ENCODE measurements around the gene REV3L.

The REV3L gene

GRCh38 chr6:111418971-111419693 lies 63.9 kb downstream of the REV3L start:
- DNase-seq: no peak

DNA sequence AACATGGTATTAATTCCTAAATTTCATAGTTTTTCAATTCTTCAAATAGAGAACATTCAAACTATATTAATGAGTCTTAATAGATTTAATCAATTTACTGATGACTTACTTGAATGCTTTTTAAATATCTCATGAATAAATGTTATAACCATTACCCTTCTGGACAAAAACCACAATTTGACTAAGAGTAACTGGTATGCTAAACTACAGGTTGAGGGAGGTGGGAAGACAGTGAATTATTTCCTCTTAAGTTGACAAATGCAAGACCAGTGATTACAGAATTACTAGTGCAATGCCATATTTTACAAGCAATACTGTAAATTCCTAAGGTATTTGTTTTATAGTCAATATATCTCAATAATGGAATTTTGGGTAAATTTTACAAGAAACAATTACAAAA lies 65.1 kb downstream of the REV3L start:
- DNase-seq: no peak

DNA sequence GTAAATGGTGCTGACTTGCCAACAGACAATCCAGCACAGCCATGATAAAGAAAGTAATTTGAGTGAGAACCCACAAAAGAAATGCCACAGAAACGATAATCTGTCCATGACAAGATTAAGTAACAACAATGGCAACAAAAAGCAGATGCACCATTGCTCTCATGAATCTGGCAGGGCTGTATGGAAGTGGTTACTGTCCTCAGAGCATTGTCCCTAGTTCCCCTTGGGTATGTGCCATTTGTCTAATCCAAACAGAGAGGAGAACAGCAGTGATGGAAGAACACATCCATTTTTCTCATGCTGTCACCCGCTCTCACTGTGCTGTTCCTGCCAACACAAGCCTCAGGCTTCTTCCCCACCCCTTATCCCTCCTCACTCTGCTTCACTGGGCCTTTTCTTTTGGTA lies 65.8 kb downstream of the REV3L start:
- DNase-seq: peak; percentile 27

DNA sequence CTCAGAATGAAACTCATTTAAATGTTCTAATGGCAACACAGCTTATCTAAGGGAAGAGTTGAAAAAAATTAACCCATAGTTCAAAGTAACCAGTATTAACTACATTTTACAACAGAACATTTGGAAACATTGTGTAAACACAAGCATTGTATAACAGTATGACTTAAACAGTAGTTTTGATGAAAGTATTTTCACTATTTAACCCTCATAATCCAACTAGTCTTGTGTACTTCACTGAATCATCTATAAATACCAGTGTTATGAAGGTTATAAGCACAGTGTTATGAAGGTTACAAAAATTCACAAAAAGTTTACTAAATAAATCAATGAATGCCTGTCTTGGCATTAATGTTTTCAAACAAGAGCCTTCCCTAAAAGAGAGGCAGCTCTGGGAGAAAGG lies 66.5 kb downstream of the REV3L start:
- no peak for DNase-seq

- no peak for DNase-seq
Observed at GRCh38 chr6:111414373-111414772, 68.6 kb downstream of the REV3L start.

DNA sequence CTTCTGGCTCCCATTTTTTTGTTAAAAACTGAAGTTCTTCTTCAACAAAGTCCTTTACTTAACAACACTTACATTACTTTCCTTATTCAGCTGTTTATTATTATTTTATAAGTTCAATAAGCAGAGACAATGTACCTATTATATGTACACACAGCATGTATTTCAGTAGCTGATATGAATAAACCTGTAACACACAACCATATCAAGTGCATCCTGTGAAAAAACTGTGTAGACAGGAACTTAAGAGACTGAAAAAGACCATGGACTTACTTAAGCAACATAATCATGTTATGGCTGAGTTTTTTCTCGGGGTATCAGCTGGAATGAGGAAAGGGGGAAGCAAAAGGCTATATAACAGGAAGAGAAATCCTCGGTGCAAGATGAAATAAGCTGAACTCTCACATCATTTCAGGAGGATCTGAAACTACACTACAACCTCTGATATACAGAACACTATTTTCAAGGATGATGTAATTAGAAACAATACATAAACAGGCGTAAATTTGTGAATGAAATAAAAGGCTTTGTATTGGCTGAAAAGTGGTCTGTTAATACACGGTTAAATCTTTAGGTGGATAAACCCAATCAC lies 70.9 kb downstream of the REV3L start:
- DNase-seq: no peak

GRCh38 chr6:111411046-111411445 lies 72.0 kb downstream of the REV3L start:
- DNase-seq: no peak

DNA sequence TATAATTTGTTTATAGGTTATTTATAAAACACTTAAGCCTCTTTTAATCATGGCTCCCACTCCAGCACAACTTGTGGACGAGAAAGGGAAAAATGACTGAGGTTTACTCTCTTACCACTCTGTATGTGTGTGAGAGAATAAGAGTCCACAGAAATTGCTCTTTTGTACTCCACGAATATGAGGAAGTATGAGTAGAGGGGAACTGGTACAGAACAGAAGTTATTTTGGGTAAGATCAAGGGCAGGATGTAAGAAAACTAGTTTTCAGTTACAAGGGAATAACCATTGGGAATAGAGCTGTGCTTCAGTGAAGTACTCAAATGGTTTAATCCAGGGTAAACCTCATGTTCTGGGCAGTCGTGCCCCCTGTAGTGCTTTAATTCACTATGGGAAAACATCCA lies 72.6 kb downstream of the REV3L start:
- DNase-seq: no peak

DNA sequence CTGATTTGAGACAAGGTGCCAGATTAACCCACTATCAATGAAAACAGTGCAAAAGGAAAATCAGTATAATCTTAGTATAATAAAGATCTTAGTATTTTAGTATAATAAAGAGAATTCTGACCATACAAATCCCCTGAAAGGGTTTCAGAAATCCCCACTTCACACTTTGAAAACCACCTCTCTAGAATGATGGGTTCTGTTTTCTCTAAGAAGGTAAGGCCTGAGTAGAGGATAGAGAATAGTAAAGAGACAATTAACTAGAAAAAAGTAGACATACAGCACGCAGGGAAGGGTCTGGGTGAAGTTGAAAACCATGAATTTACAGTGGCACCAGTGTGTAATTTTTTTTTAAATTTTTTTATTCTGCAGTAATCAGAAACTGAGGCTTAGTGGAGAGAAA lies 73.6 kb downstream of the REV3L start:
- DNase-seq: no peak

GRCh38 chr6:111407686-111408085 lies 75.3 kb downstream of the REV3L start:
- no peak for DNase-seq

- no peak for DNase-seq
Observed at GRCh38 chr6:111406200-111406721, 76.8 kb downstream of the REV3L start.

- no peak for DNase-seq
Observed at GRCh38 chr6:111403388-111403787, 79.6 kb downstream of the REV3L start.

DNA sequence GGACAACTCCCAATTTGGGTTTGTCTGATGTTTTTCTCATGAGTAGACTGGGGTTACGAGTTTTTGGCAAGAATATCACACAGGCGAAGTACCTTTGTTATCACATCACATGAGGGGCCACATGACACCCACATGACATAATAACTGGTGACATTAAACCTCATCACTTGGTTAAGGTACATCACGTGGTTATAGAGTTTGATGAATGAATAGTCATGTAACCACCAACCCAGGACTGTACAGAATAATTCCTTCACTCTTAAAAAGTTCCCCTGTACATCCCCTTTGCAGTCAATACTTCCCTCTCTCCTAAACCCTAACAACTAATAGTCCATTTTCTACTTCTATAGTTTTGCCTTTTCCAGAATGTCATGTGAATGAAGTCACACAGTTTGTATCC lies 83.4 kb downstream of the REV3L start:
- no peak for DNase-seq

DNA sequence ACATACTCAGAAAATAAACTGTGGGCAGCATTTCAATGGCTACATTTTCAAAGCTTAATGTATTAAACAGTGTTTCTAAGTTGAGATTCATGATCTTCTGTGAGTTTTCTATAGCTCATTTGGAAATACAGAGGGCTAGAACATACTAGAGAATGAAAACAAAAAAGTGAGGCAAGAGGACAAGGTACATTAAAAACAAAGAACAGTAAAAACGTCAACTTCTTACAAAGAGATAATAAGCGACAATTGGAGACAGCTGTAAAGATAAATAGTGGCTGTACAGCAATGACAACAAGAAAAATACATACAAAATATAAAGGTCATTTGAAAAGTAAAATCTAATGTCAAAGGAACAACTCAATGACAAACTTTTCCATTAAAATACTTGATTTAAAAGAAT lies 94.3 kb downstream of the REV3L start:
- DNase-seq: no peak

DNA sequence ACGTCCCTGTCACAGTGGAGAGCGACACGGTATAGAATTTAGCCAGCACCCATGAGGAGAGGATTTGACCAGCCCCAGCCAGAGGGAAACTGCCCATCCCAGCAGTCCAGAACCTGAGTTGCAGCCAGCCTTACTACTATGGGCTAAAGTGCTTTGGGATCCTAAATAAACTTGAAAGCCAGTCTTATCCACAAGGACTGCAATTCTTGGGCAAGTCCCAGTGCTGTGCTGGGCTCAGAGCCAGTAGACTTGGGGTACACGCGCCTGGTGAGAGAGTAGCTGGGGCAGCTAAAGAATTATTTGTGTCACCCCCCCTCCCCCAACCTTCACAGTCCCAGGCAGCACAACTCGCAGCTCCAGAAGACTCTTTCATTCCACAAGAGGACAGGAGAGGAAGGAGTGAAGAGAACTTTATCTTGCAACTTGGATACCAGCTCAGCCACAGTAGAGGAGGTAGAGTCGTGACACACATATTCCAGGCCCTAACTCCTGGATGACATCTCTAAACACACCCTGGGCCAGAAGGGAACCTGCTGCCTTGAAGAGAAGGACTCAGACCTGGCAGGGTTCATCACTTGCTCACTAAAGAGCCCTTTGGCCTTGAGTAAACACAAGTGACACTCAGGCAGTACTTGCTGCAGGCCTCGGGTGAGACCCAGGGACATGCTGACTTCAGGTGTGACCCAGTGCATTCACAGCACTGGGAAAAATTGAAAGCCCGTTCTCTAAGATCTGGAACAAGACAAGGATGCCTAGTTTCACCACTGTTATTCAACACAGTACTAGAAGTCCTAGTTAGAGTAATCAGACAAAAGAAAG lies 100.3 kb downstream of the REV3L start:
- no peak for DNase-seq

GRCh38 chr6:111381728-111382127 lies 101.3 kb downstream of the REV3L start:
- no peak for DNase-seq

- no peak for DNase-seq
Observed at GRCh38 chr6:111381123-111381522, 101.9 kb downstream of the REV3L start.

GRCh38 chr6:111379831-111380230 lies 103.2 kb downstream of the REV3L start:
- DNase-seq: no peak

- DNase-seq: no peak
Observed at GRCh38 chr6:111379302-111379701, 103.7 kb downstream of the REV3L start.

- DNase-seq: no peak
Observed at GRCh38 chr6:111377558-111378120, 105.4 kb downstream of the REV3L start.

DNA sequence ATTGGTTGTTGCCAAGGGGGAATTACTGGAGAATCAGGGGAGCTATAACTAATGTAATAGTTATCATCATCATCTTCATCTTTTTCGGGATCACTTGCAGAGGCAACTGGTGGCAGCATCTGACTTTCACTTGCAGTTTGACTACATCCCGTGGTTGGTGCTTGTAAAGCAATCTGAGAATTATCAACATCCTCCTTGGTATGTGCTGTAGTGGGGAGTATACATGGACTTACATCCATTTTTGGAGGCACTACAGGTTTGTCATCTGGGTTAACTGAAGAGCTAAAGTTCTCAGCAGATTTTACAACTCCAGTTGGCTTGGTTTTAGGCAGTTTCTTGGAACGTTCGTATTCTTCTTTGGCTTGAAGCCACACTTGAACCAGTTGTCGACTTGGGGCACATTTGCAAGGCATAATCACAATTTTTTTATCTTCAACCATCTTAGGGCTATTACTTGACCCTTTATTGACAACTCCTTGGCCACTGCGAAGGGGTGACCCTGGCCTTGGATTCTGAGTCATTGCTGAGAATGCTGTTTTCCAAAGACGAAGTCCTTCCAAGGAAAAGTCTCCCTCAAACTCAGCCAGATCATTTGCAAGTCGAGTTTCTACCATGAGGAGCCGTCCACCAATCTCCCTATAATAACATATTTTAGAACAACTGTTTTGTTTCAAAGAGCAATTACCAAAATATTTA lies 115.5 kb downstream of the REV3L start:
- DNase-seq: no peak

DNA sequence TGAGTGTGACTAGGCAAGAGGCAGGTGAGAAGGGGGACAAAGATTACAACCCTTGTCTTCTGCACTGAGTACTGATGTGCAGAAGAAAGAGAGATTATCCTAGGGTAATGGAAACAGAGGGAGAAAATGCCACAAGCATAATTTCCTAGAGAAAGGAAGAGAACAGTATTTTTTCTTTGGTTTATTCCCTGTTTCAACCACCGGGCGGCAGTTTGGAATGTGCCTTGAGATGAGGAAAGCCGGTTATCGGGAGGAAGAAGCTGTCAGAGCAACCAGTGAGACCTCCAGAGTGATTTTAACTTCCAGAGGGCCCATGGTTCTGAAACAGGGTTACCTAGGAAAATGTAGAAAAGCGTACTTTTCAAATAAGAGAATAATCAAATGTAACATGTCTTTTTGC lies 121.4 kb downstream of the REV3L start:
- no peak for DNase-seq

- no peak for DNase-seq
Observed at GRCh38 chr6:111358454-111358853, 124.6 kb downstream of the REV3L start.
